Endothelial cell of umbilical vein (primary cell): ENCODE measurements around the gene PHACTR2. TPM values are rescaled to one million over a fixed set of nuclear protein-coding genes. Genes with fewer than 3 reads are reported as not detected.

ENCODE experiments used
- BruUV-seq: library from RNA; stranded (reverse); fragments of 400-500 nt; replicated peaks from 2 replicates; lab custom pipeline; 2021; lab: Mats Ljungman, UMichigan
- CTCF ChIA-PET: fragments of 300-600, 350-600 bp; sonication (Branson Sonifier 250); formaldehyde crosslinking; loops from one replicate; lab custom pipeline; 2021; ENCODE audit warnings: antibody characterized with exemption, inconsistent platforms; lab: Charles Lee
- POLR2A ChIA-PET: fragments of 300-600, 350-600 bp; sonication (Branson Sonifier 250); formaldehyde crosslinking; loops from one replicate; lab custom pipeline; 2021; ENCODE audit warnings: antibody characterized with exemption, inconsistent platforms; lab: Charles Lee
- DNase-seq: peaks from one replicate; pipeline ENCODE4 v3.0.0-alpha.2; 2011; ENCODE audit warnings: low read depth, low spot score
- FAIRE-seq: peaks from 2 replicates; lab custom pipeline; 2011; peaks lifted over from hg19 to GRCh38; lab: Jason Lieb, UNC
- H2AFZ ChIP-seq: 2 replicates; pipeline ENCODE4 v1.6.0; 2012; ENCODE audit warnings: low read depth, low read length, control low read depth, inconsistent platforms
- H3K27ac ChIP-seq: 2 replicates; pipeline ENCODE4 v1.5.1; 2011; ENCODE audit warnings: low read depth, mild to moderate bottlenecking, control low read depth, low read length, moderate library complexity; ENCODE audit not compliant: insufficient read depth
- H3K27me3 ChIP-seq, 2 experiments: 2 replicates each; pipeline versions ENCODE4 v1.6.0 to v1.6.1; 2011; ENCODE audit warnings: low read length in 2 of 2, mixed read lengths in 1 of 2; ENCODE audit not compliant: control insufficient read depth in 2 of 2, insufficient read depth in 2 of 2
- H3K36me3 ChIP-seq, 2 experiments: 2 replicates in 1 of 2; 3 replicates in 1 of 2; pipeline ENCODE4 v1.5.1; 2011; ENCODE audit warnings: low read length in 2 of 2, mild to moderate bottlenecking in 1 of 2, moderate library complexity in 1 of 2; ENCODE audit not compliant: control insufficient read depth in 2 of 2, insufficient read depth in 2 of 2; ENCODE audit errors: extremely low read depth in 1 of 2
- H3K4me1 ChIP-seq: 3 replicates; pipeline ENCODE4 v1.5.1; 2011; ENCODE audit warnings: mild to moderate bottlenecking, low read length; ENCODE audit not compliant: control insufficient read depth, insufficient read depth; ENCODE audit errors: extremely low read depth
- H3K4me2 ChIP-seq: 2 replicates; pipeline ENCODE4 v1.6.1; 2011; ENCODE audit warnings: low read length, control low read depth, mixed read lengths; ENCODE audit not compliant: insufficient read depth
- H3K4me3 ChIP-seq, 3 experiments: fragments of 200-600 bp in 1 of 3; sonication (generic), shearing (Covaris generic) in 1 of 3; replicated peaks in 1 of 3; 2 replicates each; pipeline ENCODE4 v1.5.1; 2011 to 2016; ENCODE audit warnings: control low read depth in 3 of 3, low read length in 3 of 3, mild to moderate bottlenecking in 2 of 3, inconsistent platforms in 1 of 3, low read depth in 1 of 3, moderate library complexity in 1 of 3; ENCODE audit not compliant: insufficient read depth in 1 of 3
- H3K79me2 ChIP-seq: 2 replicates; pipeline ENCODE4 v1.6.0; 2012; ENCODE audit warnings: low read length, inconsistent platforms; ENCODE audit not compliant: control insufficient read depth, insufficient read depth
- H3K9ac ChIP-seq: replicated peaks from 2 replicates; pipeline ENCODE3; 2011; ENCODE audit warnings: low read length, control low read depth; ENCODE audit not compliant: insufficient read depth; ENCODE audit errors: extremely low read depth
- H3K9me1 ChIP-seq: replicated peaks from 3 replicates; pipeline ENCODE4 v1.6.0; 2011; ENCODE audit warnings: mild to moderate bottlenecking, low read length; ENCODE audit not compliant: control insufficient read depth, insufficient read depth; ENCODE audit errors: extremely low read depth
- H3K9me3 ChIP-seq: replicated peaks from 2 replicates; pipeline ENCODE4 v1.5.1; 2012; ENCODE audit warnings: low read length, inconsistent platforms; ENCODE audit not compliant: control insufficient read depth, insufficient read depth
- H4K20me1 ChIP-seq: replicated peaks from 2 replicates; pipeline ENCODE3; 2011; ENCODE audit warnings: mild to moderate bottlenecking, low read length; ENCODE audit not compliant: control insufficient read depth, insufficient read depth; ENCODE audit errors: extremely low read depth
- EZH2 ChIP-seq: IDR thresholded peaks from 2 replicates; pipeline ENCODE4 v1.6.1; 2012; ENCODE audit warnings: borderline replicate concordance, low read depth, mild to moderate bottlenecking, moderate library complexity, low read length, inconsistent platforms; ENCODE audit not compliant: severe bottlenecking
- FOS ChIP-seq: IDR thresholded peaks from 2 replicates; pipeline ENCODE4 v1.6.1; 2011; ENCODE audit warnings: mild to moderate bottlenecking, low read length, moderate library complexity, borderline replicate concordance; ENCODE audit not compliant: insufficient read depth
- GATA2 ChIP-seq: IDR thresholded peaks from 2 replicates; pipeline ENCODE4 v1.7.0; 2011; ENCODE audit warnings: low read depth, mild to moderate bottlenecking, moderate library complexity, mixed read lengths, low read length; ENCODE audit not compliant: insufficient read length, insufficient read depth
- JUN ChIP-seq: IDR thresholded peaks from 2 replicates; pipeline ENCODE4 v1.6.1; 2011; ENCODE audit warnings: borderline replicate concordance, low read depth; ENCODE audit not compliant: insufficient read length, insufficient read depth
- MYC ChIP-seq: IDR thresholded peaks from one replicate; pipeline ENCODE4 v1.6.1; 2011; ENCODE audit warnings: mild to moderate bottlenecking, low read depth, low read length
- POLR2A ChIP-seq: IDR thresholded peaks from 2 replicates; pipeline ENCODE4 v1.6.1; 2012; ENCODE audit warnings: low read depth, mild to moderate bottlenecking, control low read depth, low read length
- POLR2AphosphoS5 ChIP-seq: IDR thresholded peaks from 2 replicates; pipeline ENCODE4 v1.6.1; 2012; ENCODE audit warnings: low read depth, mild to moderate bottlenecking, control low read depth, low read length, moderate library complexity; ENCODE audit not compliant: insufficient read depth
- dilution Hi-C: fragments of 300-500 bp; cut with MboI; formaldehyde crosslinking; loops from one replicate; pipeline ENCODE4 v1.15.0; 2019; ENCODE audit warnings: low sequenced_read_pairs; ENCODE audit not compliant: extremely low pct_ligation_motif_present
- intact Hi-C: fragments of 100-400 bp; cut with micrococcal nuclease; formaldehyde crosslinking; loops from one replicate; pipeline ENCODE4 v1.10.0; 2022
- polyA plus RNA-seq, 4 experiments: library from polyadenylated mRNA; depleted of rRNA in 3 of 4; stranded (reverse) in 3 of 4; unstranded in 1 of 4; fragments of >200 nt; gene quantifications; 2 replicates each; pipeline versions ENCODE4 v1.2.1 to v1.2.3, GENCODE V29; 2011 to 2012; ENCODE audit warnings: missing spikeins in 1 of 4
- total RNA-seq: library from RNA; stranded (reverse); gene quantifications from 2 replicates; pipeline ENCODE4 v1.2.3, GENCODE V29; 2021
- TF ChIP-seq, protein P1 (sequence below), 2 donors: IDR thresholded peaks; 1 replicate in 1 of 2; 2 replicates in 1 of 2; pipeline ENCODE4 v1.5.1; 2011; ENCODE audit warnings: low read length in 2 of 2, mild to moderate bottlenecking in 2 of 2, moderate library complexity in 2 of 2, control low read depth in 1 of 2, inconsistent platforms in 1 of 2, low read depth in 1 of 2; ENCODE audit not compliant: insufficient read depth in 1 of 2; ENCODE audit errors: extremely low read depth in 1 of 2
- TF ChIP-seq, protein P2 (sequence below): IDR thresholded peaks from 2 replicates; pipeline ENCODE4 v1.6.1; 2011; ENCODE audit not compliant: insufficient read depth, insufficient read length

The PHACTR2 gene
- total and polyA plus RNA-seq, 2 donors (not counting 3 experiments of a cell fraction or from before 2014, with no cell fraction given), result 16.3 to 178 TPM

DNA sequence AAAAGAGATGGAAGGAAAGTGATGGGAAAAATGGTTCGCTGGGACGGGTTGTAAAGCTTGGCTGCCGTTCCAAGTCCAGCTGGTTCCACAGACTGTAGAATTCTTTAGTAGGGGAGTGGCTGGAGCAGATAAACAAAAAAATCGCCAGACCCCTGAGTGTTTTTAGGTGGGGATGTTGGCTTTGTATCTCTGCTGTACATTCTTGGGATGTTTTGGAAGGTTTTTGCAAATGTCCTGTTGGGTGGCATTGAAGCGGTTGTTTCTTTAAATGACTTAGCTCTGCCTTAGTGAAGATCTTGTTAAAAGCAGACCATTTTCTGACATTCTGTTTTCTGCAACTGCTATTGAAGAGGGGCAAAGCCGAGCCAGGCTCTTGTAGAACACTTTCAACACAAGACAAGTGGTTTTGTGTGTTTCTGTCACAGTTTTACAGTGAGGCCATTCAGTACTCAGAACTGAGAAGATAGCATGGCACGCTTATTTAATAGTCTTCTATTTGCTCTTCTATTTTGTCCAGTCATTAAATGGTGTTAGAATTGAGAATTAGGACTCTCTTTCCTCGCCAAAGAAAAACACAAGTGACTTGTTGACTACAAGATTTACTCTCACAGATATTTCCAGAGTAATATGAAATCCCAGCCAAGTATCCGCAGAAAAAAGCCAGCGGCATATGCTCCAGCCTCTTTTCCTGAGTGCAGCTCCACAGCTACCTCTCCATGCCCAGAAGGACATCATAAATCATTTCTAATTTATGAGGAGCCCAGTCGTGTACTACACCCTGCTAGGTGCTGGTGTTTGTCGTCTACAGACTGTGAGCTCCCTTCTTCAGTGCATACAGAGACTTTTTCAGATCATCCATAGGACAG lies 65.8 kb downstream of the PHACTR2 start:
- H3K4me2 ChIP-seq, result no peak overlapping the region
- H3K79me2 ChIP-seq, result peaks cover 31% of the 10 kb centered on the region
- peaks cover 10% of the 10 kb centered on the region for H4K20me1 ChIP-seq
- no peaks in the 10 kb centered on the region for H3K27me3 ChIP-seq
- peaks cover 3% of the 10 kb centered on the region for H3K4me1 ChIP-seq
- H2AFZ ChIP-seq, result no peak overlapping the region
- no peaks in the 10 kb centered on the region for H3K9me1 ChIP-seq
- H3K36me3 ChIP-seq, result peaks cover 0 to 2% of the 10 kb centered on the region in 2 experiments
- H3K9ac ChIP-seq, result no peak overlapping the region
- TF ChIP-seq JUN (no peak), MYC (no peak), FOS (no peak), GATA2 (no peak), EZH2 (no peak), POLR2A (no peak), POLR2AphosphoS5 (no peak)
- TF ChIP-seq, protein P1, sequence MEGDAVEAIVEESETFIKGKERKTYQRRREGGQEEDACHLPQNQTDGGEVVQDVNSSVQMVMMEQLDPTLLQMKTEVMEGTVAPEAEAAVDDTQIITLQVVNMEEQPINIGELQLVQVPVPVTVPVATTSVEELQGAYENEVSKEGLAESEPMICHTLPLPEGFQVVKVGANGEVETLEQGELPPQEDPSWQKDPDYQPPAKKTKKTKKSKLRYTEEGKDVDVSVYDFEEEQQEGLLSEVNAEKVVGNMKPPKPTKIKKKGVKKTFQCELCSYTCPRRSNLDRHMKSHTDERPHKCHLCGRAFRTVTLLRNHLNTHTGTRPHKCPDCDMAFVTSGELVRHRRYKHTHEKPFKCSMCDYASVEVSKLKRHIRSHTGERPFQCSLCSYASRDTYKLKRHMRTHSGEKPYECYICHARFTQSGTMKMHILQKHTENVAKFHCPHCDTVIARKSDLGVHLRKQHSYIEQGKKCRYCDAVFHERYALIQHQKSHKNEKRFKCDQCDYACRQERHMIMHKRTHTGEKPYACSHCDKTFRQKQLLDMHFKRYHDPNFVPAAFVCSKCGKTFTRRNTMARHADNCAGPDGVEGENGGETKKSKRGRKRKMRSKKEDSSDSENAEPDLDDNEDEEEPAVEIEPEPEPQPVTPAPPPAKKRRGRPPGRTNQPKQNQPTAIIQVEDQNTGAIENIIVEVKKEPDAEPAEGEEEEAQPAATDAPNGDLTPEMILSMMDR (IDR thresholded peaks at IDR 0.05; ENCODE audit: extremely low read depth in 1 of 2, insufficient read depth in 1 of 2, low read depth in 1 of 2, low read length in 2 of 2), result no peak
- TF ChIP-seq, protein P2, sequence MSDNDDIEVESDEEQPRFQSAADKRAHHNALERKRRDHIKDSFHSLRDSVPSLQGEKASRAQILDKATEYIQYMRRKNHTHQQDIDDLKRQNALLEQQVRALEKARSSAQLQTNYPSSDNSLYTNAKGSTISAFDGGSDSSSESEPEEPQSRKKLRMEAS, result no peak
- DNase-seq (no peak), FAIRE-seq (no peak)
- no peaks in the 10 kb centered on the region for H3K9me3 ChIP-seq
- BruUV-seq, result no TSS peak
- intact Hi-C loops, result no loop called here
- dilution Hi-C loops, result no loop called here
- ChIA-PET POLR2A (no interaction called here), CTCF (no interaction called here)
- no peak overlapping the region for H3K4me3 ChIP-seq
- H3K27ac ChIP-seq, result no peak overlapping the region
